HG02870 (cell line): ENCODE data around the gene GTF2I.
"Not testable (repeated sequence)": the region's sequence is repeated elsewhere in the genome, so short reads cannot be mapped to it uniquely, and the experiment has no call there.

Experiments
- ATAC-seq: cut with Tn5 transposase; IDR thresholded peaks from one replicate; pipeline ENCODE4 v1.9.1; 2021; ENCODE audit warnings: mild to moderate bottlenecking, moderate library complexity; ENCODE audit not compliant: unreplicated experiment

GTF2I gene

GRCh38 chr7:74773760-74774750 is 116.5 kb downstream of the GTF2I start, which contains the start of gene NCF1:
TSS of gene NCF1 (plus strand) at chr7:74774011. CDS start at chr7:74774032, 21 bp downstream.
- peak; percentile 66 for ATAC-seq

GRCh38 chr7:74775111-74775510 is 117.6 kb downstream of the GTF2I start:
- ATAC-seq, result peak; percentile 49

GRCh38 chr7:74779053-74779452 is 121.5 kb downstream of the GTF2I start:
- ATAC-seq, result not testable (repeated sequence)

DNA sequence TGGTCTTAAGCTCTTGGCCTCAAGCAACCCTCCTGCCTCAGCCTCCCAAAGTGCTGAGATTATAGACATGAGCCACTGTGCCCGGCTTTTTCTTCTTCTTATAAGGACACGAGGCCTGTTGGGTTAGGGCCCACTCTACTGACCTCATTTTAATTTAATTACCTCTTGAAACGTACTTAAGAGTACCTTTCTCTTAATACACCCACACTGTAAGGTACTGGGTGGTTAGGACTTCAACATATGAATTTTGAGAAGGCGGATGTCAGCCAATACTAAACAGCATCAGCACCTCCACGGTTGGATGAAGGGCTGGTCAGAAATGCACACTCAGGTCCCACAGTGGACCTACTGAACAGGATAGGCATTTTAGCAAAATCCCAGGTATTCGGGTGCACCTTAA is 124.2 kb downstream of the GTF2I start:
- ATAC-seq, result not testable (repeated sequence)

GRCh38 chr7:74783595-74783994 is 126.1 kb downstream of the GTF2I start:
- ATAC-seq, result not testable (repeated sequence)

- peak; percentile 90 for ATAC-seq
Observed at GRCh38 chr7:74788369-74789150, 131.0 kb downstream of the GTF2I start.

DNA sequence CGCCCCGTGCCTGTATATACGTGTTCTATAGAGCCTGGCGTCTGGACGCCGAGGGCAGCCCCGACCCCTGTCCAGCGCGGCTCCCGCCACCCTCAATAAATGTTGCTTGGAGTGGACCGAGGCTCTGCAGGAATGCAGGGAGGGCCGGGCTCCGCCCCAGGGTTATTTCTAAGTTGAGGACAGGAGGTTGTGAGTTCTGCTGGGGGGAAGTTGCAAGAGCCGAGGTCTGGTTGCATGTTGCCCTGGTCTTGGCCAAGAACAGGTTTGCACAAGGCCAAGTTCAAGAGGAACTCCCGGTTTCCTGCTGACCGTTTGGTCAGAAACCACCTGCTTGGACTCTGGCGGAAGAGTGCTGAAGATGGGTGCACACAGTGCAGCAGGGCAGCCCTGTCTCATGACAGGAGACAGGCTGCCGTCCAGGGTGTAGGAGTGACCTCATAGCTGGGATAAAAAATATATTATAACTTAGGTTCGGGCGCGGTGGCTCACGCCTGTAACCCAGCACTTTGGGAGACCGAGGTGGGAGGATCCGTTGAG is 131.8 kb downstream of the GTF2I start:
- ATAC-seq, result not testable (repeated sequence)

- ATAC-seq, result not testable (repeated sequence)
Observed at GRCh38 chr7:74797848-74798622, 140.5 kb downstream of the GTF2I start.

DNA sequence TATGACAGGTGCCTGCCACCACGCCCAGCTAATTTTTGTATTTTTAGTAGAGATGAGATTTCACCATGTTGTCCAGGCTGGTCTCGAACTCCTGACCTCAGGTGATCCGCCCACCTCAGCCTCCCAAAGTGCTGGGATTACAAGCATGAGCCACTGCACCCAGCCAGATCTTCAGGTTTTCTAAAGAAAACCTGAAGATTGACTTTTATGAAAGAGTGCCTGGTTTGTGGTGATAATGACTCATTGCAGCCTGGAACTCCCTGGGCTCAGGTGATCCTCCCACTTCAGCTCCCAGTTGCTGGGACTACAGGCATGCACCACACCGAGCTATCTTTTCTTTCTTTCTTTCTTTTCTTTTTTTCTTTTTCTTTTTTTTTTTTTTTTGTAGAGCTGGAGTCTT is 141.1 kb downstream of the GTF2I start:
- not testable (repeated sequence) for ATAC-seq
